B cell (primary cell): ENCODE data around the gene SGTA. TPM values are rescaled to one million over a fixed set of nuclear protein-coding genes. Genes with fewer than 3 reads are reported as not detected.

ENCODE experiments used
- ATAC-seq: fragments of 200-7000 bp; cut with Tn5 transposase; one replicate; pipeline ENCODE4 v1.10.0; 2021; ENCODE audit warnings: low read depth, mild to moderate bottlenecking, moderate number of reproducible peaks, moderate library complexity
- CTCF ChIA-PET: fragments of 350-600 bp; sonication (Branson Sonifier 250); formaldehyde crosslinking; loops from one replicate; lab custom pipeline; 2021; ENCODE audit warnings: antibody characterized with exemption, inconsistent platforms; lab: Charles Lee
- POLR2A ChIA-PET: fragments of 350-600 bp; sonication (Branson Sonifier 250); formaldehyde crosslinking; loops from one replicate; lab custom pipeline; 2021; ENCODE audit warnings: antibody characterized with exemption; lab: Charles Lee
- DNase-seq: peaks from one replicate; pipeline ENCODE4 v3.0.0; 2013
- H2AFZ ChIP-seq: 2 replicates; pipeline ENCODE4 v1.6.1; 2012; ENCODE audit warnings: mild to moderate bottlenecking, low read depth, low read length; ENCODE audit not compliant: insufficient read depth, poor library complexity, severe bottlenecking
- H3K27ac ChIP-seq, 2 donors: 1 replicate in 1 of 2; 2 replicates in 1 of 2; pipeline ENCODE4 v1.5.1; 2012 to 2013; ENCODE audit warnings: low read length in 2 of 2, mild to moderate bottlenecking in 2 of 2, moderate library complexity in 1 of 2
- H3K27me3 ChIP-seq, 4 experiments: fragments of 200-600 bp in 1 of 4; sonication (generic) in 1 of 4; replicated peaks in 1 of 4; 1 replicate in 2 of 4; 2 replicates in 2 of 4; pipeline versions ENCODE4 v1.6.1 to v1.7.0; 2013 to 2016; ENCODE audit warnings: low read length in 3 of 4, mild to moderate bottlenecking in 2 of 4, mixed read lengths in 1 of 4, moderate library complexity in 1 of 4; ENCODE audit not compliant: insufficient read depth in 4 of 4, control insufficient read depth in 3 of 4; ENCODE audit errors: control extremely low read depth in 1 of 4
- H3K36me3 ChIP-seq, 2 experiments: replicated peaks in 1 of 2; 1 replicate in 1 of 2; 2 replicates in 1 of 2; pipeline versions ENCODE4 v1.6.1 to v1.7.1; 2013; ENCODE audit warnings: low read length in 1 of 2; ENCODE audit not compliant: insufficient read depth in 2 of 2, control insufficient read depth in 1 of 2; ENCODE audit errors: control extremely low read depth in 1 of 2, extremely low read depth in 1 of 2
- H3K4me1 ChIP-seq, 2 donors: fragments of 200-600 bp in 1 of 2; sonication (generic) in 1 of 2; 1 replicate in 1 of 2; 2 replicates in 1 of 2; pipeline versions ENCODE4 v1.5.1 to v1.6.1; 2013 to 2017; ENCODE audit warnings: low read length in 2 of 2; ENCODE audit not compliant: control insufficient read depth in 2 of 2, insufficient read depth in 2 of 2
- H3K4me2 ChIP-seq: replicated peaks from 2 replicates; pipeline ENCODE3; 2012; ENCODE audit warnings: mild to moderate bottlenecking, low read depth, low read length; ENCODE audit not compliant: poor library complexity, severe bottlenecking
- H3K4me3 ChIP-seq, 5 experiments: fragments of 200-600 bp in 1 of 5; sonication (generic) in 1 of 5; 1 replicate in 3 of 5; 2 replicates in 2 of 5; pipeline versions ENCODE4 v1.5.1 to v1.7.0; 2011 to 2016; ENCODE audit warnings: low read length in 4 of 5, mild to moderate bottlenecking in 4 of 5, low read depth in 2 of 5, control low read depth in 1 of 5, moderate library complexity in 1 of 5; ENCODE audit not compliant: insufficient read depth in 1 of 5; ENCODE audit errors: control extremely low read depth in 1 of 5, extremely low read depth in 1 of 5
- H3K79me2 ChIP-seq: fragments of 200-600 bp; sonication (generic); one replicate; pipeline ENCODE4 v1.6.0; 2016; ENCODE audit warnings: low read length; ENCODE audit not compliant: control insufficient read depth, insufficient read depth
- H3K9ac ChIP-seq: fragments of 200-600 bp; sonication (generic); 2 replicates; pipeline ENCODE4 v1.6.1; 2017; ENCODE audit warnings: mild to moderate bottlenecking, low read length, moderate library complexity
- H3K9me3 ChIP-seq, 3 donors: one replicate each; pipeline versions ENCODE4 v1.6.1 to v1.7.1; 2013; ENCODE audit warnings: low read length in 2 of 3; ENCODE audit not compliant: control insufficient read depth in 2 of 3, insufficient read depth in 1 of 3; ENCODE audit errors: control extremely low read depth in 1 of 3
- H4K20me1 ChIP-seq: 2 replicates; pipeline ENCODE4 v1.6.0; 2012; ENCODE audit warnings: mild to moderate bottlenecking, low read length; ENCODE audit not compliant: insufficient read depth, control insufficient read depth, poor library complexity, severe bottlenecking
- H3K27ac Mint-ChIP-seq: one replicate; pipeline ENCODE4 v1.8.0; 2021; ENCODE audit warnings: mixed read lengths
- H3K27me3 Mint-ChIP-seq: one replicate; pipeline ENCODE4 v1.8.0; 2021; ENCODE audit warnings: mixed read lengths
- H3K4me1 Mint-ChIP-seq: one replicate; pipeline ENCODE4 v1.8.0; 2021; ENCODE audit warnings: mixed read lengths
- H3K4me3 Mint-ChIP-seq: one replicate; pipeline ENCODE4 v1.8.0; 2021; ENCODE audit warnings: mixed read lengths
- H3K9me3 Mint-ChIP-seq: one replicate; pipeline ENCODE4 v1.8.0; 2022; ENCODE audit warnings: mixed read lengths; ENCODE audit not compliant: insufficient read depth
- CTCF ChIP-seq: fragments of 200-600 bp; IDR thresholded peaks from one replicate; pipeline ENCODE4 v1.8.0; 2022; ENCODE audit warnings: antibody characterized with exemption, mild to moderate bottlenecking
- EZH2 ChIP-seq: IDR thresholded peaks from 2 replicates; pipeline ENCODE4 v1.6.1; 2012; ENCODE audit warnings: borderline replicate concordance, low read depth, mild to moderate bottlenecking, moderate library complexity, low read length; ENCODE audit not compliant: insufficient read depth, poor library complexity, severe bottlenecking
- WGBS: methylation state at CpG from one replicate; pipeline ENCODE4 v1.1.5; 2013; ENCODE audit warnings: missing lambda C conversion rate; ENCODE audit not compliant: insufficient coverage; 5-methylcytosine and 5-hydroxymethylcytosine counted together
- intact Hi-C: fragments of 100-400 bp; cut with micrococcal nuclease; formaldehyde crosslinking; loops from one replicate; pipeline ENCODE4 v1.10.0; 2022
- polyA plus RNA-seq: library from polyadenylated mRNA; depleted of rRNA; stranded (reverse); fragments of >200 nt; gene quantifications from 2 replicates; pipeline ENCODE4 v1.2.3, GENCODE V29; 2012
- total RNA-seq, 2 donors: library from RNA; stranded (reverse); fragments of 120-200 nt in 1 of 2; gene quantifications; 1 replicate in 1 of 2; 2 replicates in 1 of 2; pipeline versions ENCODE4 v1.2.3 to v1.2.4, GENCODE V29; 2013 to 2022

SGTA gene
- total and polyA plus RNA-seq, 2 donors (not counting 1 experiment from before 2014, with no cell fraction given): 36.6 to 42.0 TPM

GRCh38 chr19:2811221-2811722, 28.2 kb upstream of the SGTA start:
- no peak overlapping the region for H3K4me3 Mint-ChIP-seq
- intact Hi-C loops: no loop called here
- H3K27me3 ChIP-seq: no peaks in the 10 kb centered on the region
- H3K9me3 ChIP-seq: no peaks in the 10 kb centered on the region
- no peak overlapping the region for H3K27ac ChIP-seq
- H3K4me1 Mint-ChIP-seq: no peaks in the 10 kb centered on the region
- no peak overlapping the region for H2AFZ ChIP-seq
- no peak for DNase-seq
- WGBS: 94% methylated on average over 20 of the region's 20 CpGs
- H3K79me2 ChIP-seq: no peaks in the 10 kb centered on the region
- H3K4me1 ChIP-seq: no peaks in the 10 kb centered on the region
- H4K20me1 ChIP-seq: no peaks in the 10 kb centered on the region
- ChIA-PET POLR2A (no interaction called here), CTCF (no interaction called here)
- no peak for ATAC-seq
- H3K27ac Mint-ChIP-seq: no peak overlapping the region
- H3K36me3 ChIP-seq: peaks cover 0 to 22% of the 10 kb centered on the region in 2 experiments
- no peaks in the 10 kb centered on the region for H3K9me3 Mint-ChIP-seq
- H3K9ac ChIP-seq: no peak overlapping the region
- no peak overlapping the region for H3K4me3 ChIP-seq
- no peaks in the 10 kb centered on the region for H3K27me3 Mint-ChIP-seq
- TF ChIP-seq CTCF: no peak
- TF ChIP-seq EZH2: no peak
- H3K4me2 ChIP-seq: no peak overlapping the region

- no peak overlapping the region for H3K27ac Mint-ChIP-seq
- intact Hi-C loops: no loop called here
- DNase-seq: no peak
Measured at GRCh38 chr19:2810141-2811091, 27.3 kb upstream of the SGTA start.

More at GRCh38 chr19:2810141-2811091, 27.3 kb upstream of the SGTA start:
- Histone ChIP-seq H3K4me1 (no peaks in the 10 kb centered on the region), H4K20me1 (no peaks in the 10 kb centered on the region), H3K4me2 (no peak overlapping the region), H3K27ac (no peak overlapping the region), H3K27me3 (no peaks in the 10 kb centered on the region), H3K9ac (no peak overlapping the region), H3K4me3 (no peak overlapping the region), H3K9me3 (no peaks in the 10 kb centered on the region), H3K36me3 (peaks cover 0 to 24% of the 10 kb centered on the region in 2 experiments), H2AFZ (no peak overlapping the region), H3K79me2 (no peaks in the 10 kb centered on the region)
- POLR2A ChIA-PET: no interaction called here
- TF ChIP-seq EZH2: no peak
- TF ChIP-seq CTCF: no peak
- Mint-ChIP-seq H3K4me3 (no peak overlapping the region), H3K4me1 (no peaks in the 10 kb centered on the region), H3K9me3 (no peaks in the 10 kb centered on the region), H3K27me3 (no peaks in the 10 kb centered on the region)
- ATAC-seq: no peak
- CTCF ChIA-PET: no interaction called here
- 85% methylated on average over 57 of the region's 58 CpGs for WGBS
